ENCODE data around the gene RHPN2.
"Not testable (repeated sequence)": the region's sequence is repeated elsewhere in the genome, so short reads cannot be mapped to it uniquely, and the experiment has no call there.

- not testable (repeated sequence) for TF ChIP-seq CTCF, POLR2A (IDR thresholded peaks at IDR 0.05)
These were observed 61.2 kb downstream of the RHPN2 start for GRCh38 chr19:33003424-33004024.
